ENCODE measurements around the gene GUCY1A2.

- TF ChIP-seq CTCF (conservative IDR thresholded peaks at IDR 0.05) (no peak), ZFX (IDR thresholded peaks at IDR 0.05) (no peak)
Observed at GRCh38 chr11:106852779-106853178, 165.5 kb downstream of the GUCY1A2 start.
